Testis (tissue), 5 donors: Measurements from ENCODE around the gene UGT1A4. TPM values are rescaled to one million over a fixed set of nuclear protein-coding genes. Genes with fewer than 3 reads are reported as not detected.

Experiments
- DNase-seq: peaks from one replicate; pipeline ENCODE4 v3.0.0-alpha.2; 2019
- H3K27ac ChIP-seq, 2 donors: fragments of 200-600 bp; sonication (generic); one replicate each; pipeline ENCODE4 v1.5.1; 2019
- H3K27me3 ChIP-seq: fragments of 200-600 bp; sonication (generic); one replicate; pipeline ENCODE4 v1.5.1; 2019
- H3K36me3 ChIP-seq: fragments of 200-600 bp; sonication (generic); one replicate; pipeline ENCODE4 v1.5.1; 2017; ENCODE audit warnings: low read depth; ENCODE audit errors: missing control alignments
- H3K4me1 ChIP-seq: fragments of 200-600 bp; sonication (generic); one replicate; pipeline ENCODE4 v1.5.1; 2019
- H3K4me3 ChIP-seq, 2 donors: fragments of 200-600 bp; sonication (generic); one replicate each; pipeline ENCODE4 v1.5.1; 2017 to 2019
- H3K9me3 ChIP-seq: fragments of 200-600 bp; sonication (generic); one replicate; pipeline ENCODE4 v1.5.1; 2017
- POLR2A ChIP-seq: fragments of 450-650 bp; IDR thresholded peaks from one replicate; pipeline ENCODE4 v1.6.1; 2017; ENCODE audit warnings: antibody characterized with exemption, mild to moderate bottlenecking, moderate library complexity
- WGBS, 2 donors: methylation state at CpG; one replicate each; pipeline ENCODE4 v1.1.5; 2018; 5-methylcytosine and 5-hydroxymethylcytosine counted together
- intact Hi-C: fragments of 100-400 bp; cut with DNase I; formaldehyde crosslinking; loops from one replicate; pipeline ENCODE4 v1.15.1; 2023; ENCODE audit warnings: low total_unique reads
- long read RNA-seq, 2 donors: transcript quantifications; one replicate each; lab custom pipeline, GENCODE V29; 2026
- polyA plus RNA-seq: library from polyadenylated mRNA; stranded (reverse); fragments of 350-450 nt; fragmentation: Illumina TruSeq; extraction: RNeasy Lipid Tissue Mini Kit (QIAGEN cat#74804); gene quantifications from one replicate; pipeline ENCODE4 v1.2.3, GENCODE V29; 2014; ENCODE audit warnings: low read depth, low replicate concordance; ENCODE audit not compliant: insufficient read depth
- total RNA-seq, 2 donors: library from RNA; depleted of rRNA; stranded (reverse); fragments of >200 nt; gene quantifications; one replicate each; pipeline ENCODE4 v1.2.3, GENCODE V29; 2016
- TF ChIP-seq, protein P1 (sequence below), 3 experiments: fragments of 450-650 bp in 2 of 3; fragments of 200-600 bp in 1 of 3; sonication (generic) in 1 of 3; IDR thresholded peaks; one replicate each; pipeline ENCODE4 v1.5.1; 2016 to 2019; ENCODE audit warnings: antibody characterized with exemption in 3 of 3, mild to moderate bottlenecking in 2 of 3, moderate library complexity in 1 of 3

The UGT1A4 gene
- not detected for total RNA-seq
- polyA plus RNA-seq: 0.25 TPM
- long read RNA-seq, donor 1: 0 reads
- long read RNA-seq, donor 2: 0 reads

DNA sequence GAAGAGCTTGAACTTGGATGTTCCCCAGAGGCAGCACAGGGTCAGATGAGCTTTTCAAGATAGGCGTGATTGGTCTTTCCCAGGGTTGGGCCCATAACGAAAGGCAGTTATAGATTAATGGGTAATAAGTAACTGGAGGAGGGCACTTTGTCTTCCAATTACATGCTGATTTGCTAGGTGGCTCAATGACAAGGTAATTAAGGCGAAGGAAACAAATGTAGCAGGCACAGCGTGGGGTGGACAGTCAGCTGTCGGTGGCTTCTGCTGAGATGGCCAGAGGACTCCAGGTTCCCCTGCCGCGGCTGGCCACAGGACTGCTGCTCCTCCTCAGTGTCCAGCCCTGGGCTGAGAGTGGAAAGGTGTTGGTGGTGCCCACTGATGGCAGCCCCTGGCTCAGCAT, at the start of gene UGT1A4:
UGT1A4 (plus strand) TSS at position 185 of the 400 bp plus-strand sequence; CDS start at position 270, 85 bp downstream.
- Histone ChIP-seq H3K27ac (no peak within 1 kb of the TSS), H3K4me3 (no peak within 1 kb of the TSS), H3K4me1 (no peaks in the 10 kb centered on the region), H3K36me3 (no peaks in the 10 kb centered on the region), H3K27me3 (no peaks in the 10 kb centered on the region), H3K9me3 (no peaks in the 10 kb centered on the region)
- TF ChIP-seq POLR2A: no peak
- TF ChIP-seq, protein P1, sequence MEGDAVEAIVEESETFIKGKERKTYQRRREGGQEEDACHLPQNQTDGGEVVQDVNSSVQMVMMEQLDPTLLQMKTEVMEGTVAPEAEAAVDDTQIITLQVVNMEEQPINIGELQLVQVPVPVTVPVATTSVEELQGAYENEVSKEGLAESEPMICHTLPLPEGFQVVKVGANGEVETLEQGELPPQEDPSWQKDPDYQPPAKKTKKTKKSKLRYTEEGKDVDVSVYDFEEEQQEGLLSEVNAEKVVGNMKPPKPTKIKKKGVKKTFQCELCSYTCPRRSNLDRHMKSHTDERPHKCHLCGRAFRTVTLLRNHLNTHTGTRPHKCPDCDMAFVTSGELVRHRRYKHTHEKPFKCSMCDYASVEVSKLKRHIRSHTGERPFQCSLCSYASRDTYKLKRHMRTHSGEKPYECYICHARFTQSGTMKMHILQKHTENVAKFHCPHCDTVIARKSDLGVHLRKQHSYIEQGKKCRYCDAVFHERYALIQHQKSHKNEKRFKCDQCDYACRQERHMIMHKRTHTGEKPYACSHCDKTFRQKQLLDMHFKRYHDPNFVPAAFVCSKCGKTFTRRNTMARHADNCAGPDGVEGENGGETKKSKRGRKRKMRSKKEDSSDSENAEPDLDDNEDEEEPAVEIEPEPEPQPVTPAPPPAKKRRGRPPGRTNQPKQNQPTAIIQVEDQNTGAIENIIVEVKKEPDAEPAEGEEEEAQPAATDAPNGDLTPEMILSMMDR (IDR thresholded peaks at IDR 0.05): no peak
- intact Hi-C loops: no loop called here
- no peak for DNase-seq
- 83 to 86% methylated on average over 5 to 7 of the region's 7 CpGs for WGBS, 2 donors

DNA sequence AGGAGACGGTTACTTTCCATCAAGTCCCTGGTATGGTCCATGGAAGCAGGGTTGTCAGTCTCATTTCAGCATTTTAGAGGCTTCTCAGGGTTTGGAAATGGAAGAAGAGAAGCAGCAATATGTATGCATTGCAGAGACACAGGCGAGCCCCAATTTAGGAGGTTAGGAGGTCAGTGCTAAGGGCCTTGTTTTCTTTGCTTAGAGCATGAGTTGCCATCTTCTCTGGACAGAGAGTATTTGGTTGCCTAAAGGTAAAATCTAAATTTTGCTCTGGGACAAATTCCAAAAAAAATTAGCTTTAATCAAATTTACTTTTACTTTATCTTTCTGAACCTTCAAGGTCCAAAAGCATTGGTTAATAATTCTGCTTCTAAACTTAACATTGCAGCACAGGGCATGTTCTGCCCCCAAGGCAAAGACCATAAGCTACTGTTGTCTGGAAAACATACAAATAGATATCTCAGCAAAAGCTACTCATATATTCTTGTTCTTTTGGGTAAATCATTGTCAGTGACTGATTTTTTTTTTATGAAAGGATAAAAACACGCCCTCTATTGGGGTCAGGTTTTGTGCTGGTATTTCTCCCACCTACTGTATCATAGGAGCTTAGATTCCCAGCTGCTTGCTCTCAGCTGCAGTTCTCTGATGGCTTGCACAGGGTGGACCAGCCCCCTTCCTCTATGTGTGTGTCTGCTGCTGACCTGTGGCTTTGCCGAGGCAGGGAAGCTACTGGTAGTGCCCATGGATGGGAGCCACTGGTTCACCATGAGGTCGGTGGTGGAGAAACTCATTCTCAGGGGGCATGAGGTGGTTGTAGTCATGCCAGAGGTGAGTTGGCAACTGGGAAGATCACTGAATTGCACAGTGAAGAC, 47.0 kb upstream of the UGT1A4 start, which contains the start of gene UGT1A9:
UGT1A9 (plus strand) TSS at position 609 of the 872 bp plus-strand sequence; CDS start at position 646, 37 bp downstream.
- WGBS, 2 donors: 81 to 84% methylated on average over 5 of the region's 5 CpGs
- DNase-seq: no peak
- Histone ChIP-seq H3K4me1 (no peaks in the 10 kb centered on the region), H3K4me3 (no peak within 1 kb of the TSS), H3K27ac (no peak within 1 kb of the TSS), H3K27me3 (no peaks in the 10 kb centered on the region), H3K36me3 (no peaks in the 10 kb centered on the region), H3K9me3 (no peaks in the 10 kb centered on the region)
- intact Hi-C loops: no loop called here
- TF ChIP-seq POLR2A: no peak
- TF ChIP-seq, protein P1 (IDR thresholded peaks at IDR 0.05): no peak

DNA sequence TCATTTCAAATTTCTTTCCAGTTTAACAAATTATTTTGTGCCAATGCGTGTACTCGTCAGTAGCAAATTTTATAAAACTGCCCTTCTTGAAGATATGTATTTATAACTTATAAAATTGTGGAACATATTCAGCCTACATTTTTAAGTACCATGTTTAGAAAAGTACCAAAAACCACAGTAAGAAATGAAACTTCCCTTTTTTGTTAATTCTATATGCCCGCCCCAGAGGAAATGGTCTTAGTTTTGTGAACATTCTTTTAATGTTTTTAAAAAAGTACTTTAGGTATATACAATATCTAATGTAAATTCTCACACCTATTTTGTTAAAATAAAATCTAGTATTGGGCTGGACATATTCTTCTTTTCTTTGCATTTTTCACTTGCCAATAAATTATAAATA, 45.6 kb upstream of the UGT1A4 start:
- H3K27ac ChIP-seq: no peak overlapping the region
- no peak overlapping the region for H3K4me3 ChIP-seq
- no peaks in the 10 kb centered on the region for H3K4me1 ChIP-seq
- intact Hi-C loops: no loop called here
- no peaks in the 10 kb centered on the region for H3K9me3 ChIP-seq
- TF ChIP-seq POLR2A: no peak
- TF ChIP-seq, protein P1 (IDR thresholded peaks at IDR 0.05): no peak
- H3K27me3 ChIP-seq: no peaks in the 10 kb centered on the region
- H3K36me3 ChIP-seq: no peaks in the 10 kb centered on the region
- DNase-seq: no peak
- WGBS, 2 donors: 77 to 88% methylated on average over 3 of the region's 3 CpGs

DNA sequence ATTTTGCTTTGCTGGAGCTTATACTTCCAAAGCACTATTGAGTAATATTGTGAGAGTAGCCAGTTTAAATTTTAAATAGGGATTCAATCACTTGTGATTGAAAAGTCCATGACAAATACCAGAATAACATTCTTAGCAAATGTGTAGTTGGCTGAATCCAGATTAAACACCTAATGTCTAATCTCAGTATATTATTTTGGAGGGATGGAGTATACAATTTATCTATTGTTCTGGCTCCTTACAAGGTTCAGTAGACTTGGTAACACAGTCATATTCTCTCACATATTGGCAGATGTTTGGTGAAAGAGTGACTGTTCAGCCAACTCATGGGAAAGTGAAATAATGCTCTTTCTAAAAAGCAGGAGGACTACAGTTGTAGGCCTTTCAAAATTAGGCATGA, 44.6 kb upstream of the UGT1A4 start:
- DNase-seq: no peak
- Histone ChIP-seq H3K9me3 (no peaks in the 10 kb centered on the region), H3K36me3 (no peaks in the 10 kb centered on the region), H3K4me1 (no peaks in the 10 kb centered on the region), H3K27ac (no peak overlapping the region), H3K27me3 (no peaks in the 10 kb centered on the region), H3K4me3 (no peak overlapping the region)
- intact Hi-C loops: no loop called here
- TF ChIP-seq, protein P1 (IDR thresholded peaks at IDR 0.05): no peak
- no peak for TF ChIP-seq POLR2A
